NCI-H2107 (cell line): ENCODE results near the gene ARL6IP4.
"Not testable (repeated sequence)": the region's sequence is repeated elsewhere in the genome, so short reads cannot be mapped to it uniquely, and the experiment has no call there.

ENCODE experiments used
- DNase-seq: peaks from one replicate; lab custom pipeline; 2025; lab: John Stamatoyannopoulos, UW

ARL6IP4 gene

GRCh38 chr12:122980183-122981035, at the start of gene ARL6IP4:
Gene ARL6IP4 (plus strand): TSS chr12:122980681. CDS start chr12:122981140, 459 bp downstream.
- peak; percentile 37 for DNase-seq

GRCh38 chr12:122932207-122932606, 48.3 kb upstream of the ARL6IP4 start:
- DNase-seq: no peak

- no peak for DNase-seq
Observed at GRCh38 chr12:122934722-122935121, 45.8 kb upstream of the ARL6IP4 start.

GRCh38 chr12:122935318-122935717, 45.2 kb upstream of the ARL6IP4 start:
- no peak for DNase-seq

GRCh38 chr12:122937622-122938091, 42.8 kb upstream of the ARL6IP4 start:
- no peak for DNase-seq

- DNase-seq: no peak
Observed at GRCh38 chr12:122939125-122939524, 41.4 kb upstream of the ARL6IP4 start.

GRCh38 chr12:122941351-122941750, 39.1 kb upstream of the ARL6IP4 start:
- not testable (repeated sequence) for DNase-seq

GRCh38 chr12:122942637-122943036, 37.8 kb upstream of the ARL6IP4 start:
- no peak for DNase-seq

- DNase-seq: no peak
Observed at GRCh38 chr12:122943196-122943595, 37.3 kb upstream of the ARL6IP4 start.

GRCh38 chr12:122944605-122945592, 35.6 kb upstream of the ARL6IP4 start:
- no peak for DNase-seq

- no peak for DNase-seq
Observed at GRCh38 chr12:122946690-122947341, 33.7 kb upstream of the ARL6IP4 start.

GRCh38 chr12:122947352-122947792, 33.1 kb upstream of the ARL6IP4 start:
- DNase-seq: no peak

- no peak for DNase-seq
Observed at GRCh38 chr12:122948605-122949004, 31.9 kb upstream of the ARL6IP4 start.

GRCh38 chr12:122949405-122949804, 31.1 kb upstream of the ARL6IP4 start:
- no peak for DNase-seq

- DNase-seq: no peak
Observed at GRCh38 chr12:122949816-122950675, 30.4 kb upstream of the ARL6IP4 start.

- DNase-seq: no peak
Observed at GRCh38 chr12:122951406-122951805, 29.1 kb upstream of the ARL6IP4 start.

- DNase-seq: peak; percentile 34
Observed at GRCh38 chr12:122951979-122952892, 28.2 kb upstream of the ARL6IP4 start.

GRCh38 chr12:122955156-122955555, 25.3 kb upstream of the ARL6IP4 start:
- no peak for DNase-seq

- DNase-seq: no peak
Observed at GRCh38 chr12:122956035-122956434, 24.4 kb upstream of the ARL6IP4 start.
